ENCODE measurements around the gene BMAL2.

- no peak for TF ChIP-seq CTCF (IDR thresholded peaks at IDR 0.05)
- no peak for TF ChIP-seq POLR2A (IDR thresholded peaks at IDR 0.05)
Measured at GRCh38 chr12:27343255-27344000, 10.8 kb downstream of the BMAL2 start.

All from esophagus squamous epithelium (tissue), 4 donors.